GM18505 (cell line): ENCODE data around the gene RNF220.

Source experiments
- ATAC-seq: cut with Tn5 transposase; IDR thresholded peaks from one replicate; pipeline ENCODE4 v1.9.1; 2021; ENCODE audit not compliant: unreplicated experiment
- POLR2A ChIP-seq: IDR thresholded peaks from 4 replicates; pipeline ENCODE4 v1.6.1; 2011; ENCODE audit warnings: borderline replicate concordance; ENCODE audit not compliant: insufficient read depth, insufficient read length; ENCODE audit errors: extremely low read depth

The RNF220 gene

DNA sequence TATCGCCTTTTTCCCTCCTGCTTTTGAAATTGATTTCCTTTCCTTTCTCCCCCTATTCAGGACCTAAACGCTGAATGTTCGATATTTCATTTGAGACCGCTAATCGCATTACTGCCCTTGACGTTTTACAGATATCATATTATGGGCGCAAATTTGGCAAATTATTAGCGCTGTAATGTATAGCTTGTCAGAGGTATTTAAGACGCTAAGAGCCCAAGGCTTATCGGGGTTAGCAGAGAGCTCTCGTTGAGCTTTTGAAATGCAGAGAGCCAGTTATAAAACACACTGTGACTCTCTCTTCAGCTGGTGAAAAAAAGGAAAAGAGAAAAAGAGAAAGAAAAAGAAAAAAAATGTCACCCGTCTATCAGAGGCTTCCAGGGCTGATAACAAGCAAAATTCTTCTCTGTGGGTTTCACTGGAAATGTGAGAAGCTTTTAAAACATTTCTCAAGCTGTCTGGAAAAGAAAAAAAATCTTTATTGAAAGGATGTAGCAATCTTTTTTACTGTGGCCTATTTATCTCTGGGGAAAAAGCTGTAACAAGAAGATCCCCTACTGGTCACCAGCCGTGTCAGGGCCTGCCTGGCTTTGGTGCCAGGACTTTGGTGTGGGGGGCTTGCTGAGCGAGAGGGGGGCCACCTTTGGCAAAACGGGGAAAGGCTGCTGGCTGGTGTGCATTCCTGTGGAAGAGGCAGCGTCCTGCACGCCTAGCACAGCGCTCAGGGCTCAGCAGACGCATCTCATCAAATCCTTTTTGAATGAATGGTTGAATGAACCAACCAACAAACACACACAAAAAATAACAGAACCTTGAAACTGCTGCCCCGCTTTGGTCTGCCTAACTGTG lies 119.8 kb downstream of the RNF220 start:
- no peak for TF ChIP-seq POLR2A
- ATAC-seq = no peak

DNA sequence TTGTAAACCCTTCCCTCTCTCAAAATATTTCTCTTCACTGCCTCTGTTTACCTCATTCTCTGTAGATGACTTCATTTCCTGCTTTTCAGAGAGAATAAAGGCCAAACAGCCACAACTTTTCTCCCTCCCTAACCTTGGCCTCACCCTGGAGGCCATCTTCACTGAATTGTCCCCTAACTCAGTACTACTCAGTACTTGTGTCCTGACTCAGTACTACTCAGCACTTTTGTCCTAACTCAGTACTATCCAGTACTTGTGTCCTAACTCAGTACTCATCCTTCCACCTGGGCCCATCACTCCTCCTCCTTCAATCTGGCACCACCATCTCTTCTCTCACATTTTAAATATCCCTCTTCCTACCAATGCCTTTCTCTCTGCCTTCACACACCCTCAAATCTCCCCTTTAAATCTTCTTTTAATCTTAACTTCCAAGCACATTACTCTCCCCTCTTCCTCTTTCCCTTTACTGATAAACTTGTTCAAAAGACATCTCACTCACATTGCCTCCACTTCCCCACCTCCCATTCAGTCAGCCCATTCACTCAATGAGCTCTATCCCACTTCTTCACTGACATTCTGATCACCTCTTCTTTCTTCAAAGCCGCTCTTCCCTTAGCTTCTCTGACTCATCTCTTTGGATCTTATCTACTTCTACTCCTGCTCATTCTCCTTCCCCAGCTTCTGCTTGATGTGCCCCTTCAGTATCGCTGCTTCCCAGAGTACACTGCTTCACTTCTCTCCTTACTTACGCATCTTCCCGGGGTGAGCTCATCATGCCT lies 121.4 kb downstream of the RNF220 start:
- TF ChIP-seq POLR2A = no peak
- ATAC-seq = no peak

DNA sequence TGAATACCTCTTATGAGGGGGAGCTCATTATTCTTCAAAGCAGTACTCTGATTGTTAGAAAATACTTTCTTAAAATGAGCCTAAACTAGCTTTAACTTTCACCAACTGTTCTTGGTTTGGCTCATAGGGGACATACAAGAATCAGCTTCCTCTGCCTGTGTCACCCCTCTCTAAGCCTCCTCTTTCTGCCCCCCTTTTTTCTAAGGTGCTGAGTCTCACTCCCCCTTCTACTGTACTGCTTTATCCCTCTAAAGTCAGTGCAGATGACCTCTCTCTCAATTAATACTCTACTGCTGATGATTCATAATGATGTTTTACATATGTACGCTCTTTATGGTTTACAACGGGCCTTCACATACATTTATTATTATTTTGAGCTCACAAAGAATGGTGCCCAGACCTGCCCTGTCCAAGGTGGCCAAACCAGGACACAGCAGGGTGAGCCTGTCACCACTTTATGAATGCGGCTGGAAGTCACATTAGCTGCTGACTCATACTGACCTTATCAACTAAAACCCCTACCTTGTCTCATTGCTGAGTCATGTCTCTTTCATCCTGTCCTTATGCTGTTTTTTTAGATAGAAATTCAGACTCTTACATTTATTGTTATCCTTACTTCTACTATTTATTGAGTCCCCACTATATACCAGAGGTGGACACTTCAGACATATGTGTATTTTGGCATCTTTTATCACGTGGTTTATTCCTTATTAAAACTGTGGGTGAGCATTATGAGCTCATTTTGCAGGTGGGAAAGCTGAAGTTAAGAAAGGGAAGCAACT lies 126.9 kb downstream of the RNF220 start:
- no peak for ATAC-seq

DNA sequence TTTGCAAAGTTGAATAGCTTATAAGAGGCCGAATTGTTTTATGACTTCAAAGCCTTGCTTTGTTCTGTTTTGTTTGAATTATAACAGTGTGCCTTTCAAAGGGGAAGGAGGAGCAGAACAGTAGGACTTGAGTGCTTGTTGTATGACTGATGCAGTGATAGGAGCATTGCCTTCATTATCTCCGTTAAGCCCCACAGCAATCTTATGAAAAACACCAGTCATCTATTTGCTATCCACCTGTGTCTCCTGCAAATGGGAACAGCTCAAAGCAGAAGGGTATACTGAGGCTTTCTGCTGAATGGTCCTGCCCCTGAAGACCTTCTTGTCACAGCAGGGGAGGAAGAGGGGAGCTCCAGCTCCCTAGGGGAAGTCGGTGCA lies 127.5 kb downstream of the RNF220 start:
- no peak for TF ChIP-seq POLR2A

More for the DNA sequence above, 126.9 kb downstream of the RNF220 start:
- no peak for TF ChIP-seq POLR2A

DNA sequence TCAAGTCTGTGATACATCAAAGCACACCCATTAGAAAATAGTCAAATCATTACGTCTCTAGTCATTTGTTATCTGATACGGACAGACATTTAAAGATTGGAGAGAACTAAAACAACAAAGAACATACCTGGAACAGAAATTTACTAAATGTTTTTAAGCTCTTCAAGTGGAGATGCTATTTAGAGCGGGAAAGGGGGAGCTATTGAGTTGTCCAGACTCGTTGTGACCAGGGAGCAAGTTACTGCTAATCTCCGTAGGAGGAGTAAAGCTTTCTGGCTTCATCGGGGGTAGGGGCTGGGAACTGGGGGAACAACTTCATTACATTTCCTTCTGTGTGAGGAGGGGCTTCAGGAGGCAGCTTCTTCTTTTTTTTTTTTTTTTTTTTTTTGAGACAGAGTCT lies 129.7 kb downstream of the RNF220 start:
- no peak for ATAC-seq

More for the DNA sequence above, 127.5 kb downstream of the RNF220 start:
- no peak for ATAC-seq

DNA sequence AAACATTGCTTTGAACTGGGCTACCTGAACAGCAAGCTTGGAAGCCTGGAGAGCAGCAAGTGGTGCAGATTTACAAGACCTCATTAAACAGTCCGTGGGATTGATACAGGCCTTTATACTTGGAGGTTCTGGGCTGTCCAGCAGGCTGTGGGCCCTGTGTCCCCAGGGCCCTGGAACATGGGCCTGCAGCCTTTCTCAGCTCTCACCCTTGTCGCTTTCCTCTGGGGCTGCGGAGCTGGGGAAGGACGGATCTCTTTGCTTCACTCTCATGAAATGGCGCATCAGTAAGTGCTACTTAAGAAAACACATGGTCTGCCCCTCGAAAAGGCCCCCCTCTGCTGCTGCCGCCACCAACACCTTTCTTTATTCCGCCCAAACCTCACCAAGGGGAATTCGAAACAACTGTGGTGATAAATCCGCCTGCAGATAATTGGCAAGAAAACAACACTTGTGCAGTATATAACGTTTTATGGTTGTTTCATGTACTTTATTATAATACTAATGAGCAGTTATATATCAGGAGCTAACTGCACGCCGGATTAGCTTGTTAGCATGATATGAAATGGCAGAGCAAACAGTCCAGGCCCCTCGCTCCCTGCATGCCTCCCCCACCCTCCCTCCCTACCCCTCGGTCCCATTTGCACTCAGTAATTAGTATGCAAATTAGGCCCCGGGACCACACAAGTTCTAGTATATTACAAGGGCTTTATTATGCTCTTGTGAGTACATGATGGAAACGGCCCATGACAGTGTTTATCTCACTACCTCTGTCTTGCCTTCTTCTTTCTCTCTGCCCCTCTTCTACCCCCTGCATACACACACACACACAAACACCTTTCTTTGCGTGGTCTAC lies 131.5 kb downstream of the RNF220 start:
- no peak for TF ChIP-seq POLR2A
- no peak for ATAC-seq

More for the DNA sequence above, 129.7 kb downstream of the RNF220 start:
- TF ChIP-seq POLR2A = no peak

DNA sequence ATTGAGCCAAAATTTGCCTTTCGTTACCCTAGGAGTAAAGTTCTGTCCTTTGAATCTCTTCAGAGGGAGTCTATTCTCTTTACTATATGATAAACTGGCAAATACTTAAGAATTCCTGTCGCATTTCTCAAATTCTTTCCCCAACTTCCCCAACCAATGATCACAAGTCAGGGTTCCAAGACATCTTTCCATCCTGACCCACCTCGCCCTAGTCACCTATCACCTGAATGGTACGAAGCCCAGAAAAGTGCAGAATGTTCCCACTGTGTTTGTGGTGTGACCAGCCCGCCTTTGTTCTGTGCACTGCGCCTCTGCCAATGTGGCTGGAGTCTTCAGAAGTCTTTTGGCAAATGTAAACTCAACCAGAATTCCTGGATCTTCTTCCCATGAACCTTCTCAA lies 132.5 kb downstream of the RNF220 start:
- no peak for ATAC-seq
- no peak for TF ChIP-seq POLR2A

DNA sequence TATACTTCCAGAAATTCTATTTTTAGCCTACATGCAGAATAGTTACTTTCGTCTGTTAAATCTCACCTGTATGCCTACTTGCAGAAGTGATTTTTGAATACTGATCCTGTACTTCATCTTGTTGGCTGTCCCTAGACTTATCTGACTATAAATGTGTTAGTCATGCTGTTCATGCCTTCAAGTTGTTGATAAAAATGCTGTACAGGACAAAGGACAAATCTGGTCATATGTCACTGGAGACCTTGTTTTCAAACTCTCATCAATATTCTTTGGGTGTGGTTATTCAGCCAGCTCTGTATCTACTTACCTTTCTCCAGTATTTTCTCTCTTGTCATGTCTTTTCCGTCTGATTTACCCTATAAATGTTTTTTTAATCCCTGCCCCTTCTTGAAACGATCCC lies 132.9 kb downstream of the RNF220 start:
- no peak for ATAC-seq
- TF ChIP-seq POLR2A = no peak

DNA sequence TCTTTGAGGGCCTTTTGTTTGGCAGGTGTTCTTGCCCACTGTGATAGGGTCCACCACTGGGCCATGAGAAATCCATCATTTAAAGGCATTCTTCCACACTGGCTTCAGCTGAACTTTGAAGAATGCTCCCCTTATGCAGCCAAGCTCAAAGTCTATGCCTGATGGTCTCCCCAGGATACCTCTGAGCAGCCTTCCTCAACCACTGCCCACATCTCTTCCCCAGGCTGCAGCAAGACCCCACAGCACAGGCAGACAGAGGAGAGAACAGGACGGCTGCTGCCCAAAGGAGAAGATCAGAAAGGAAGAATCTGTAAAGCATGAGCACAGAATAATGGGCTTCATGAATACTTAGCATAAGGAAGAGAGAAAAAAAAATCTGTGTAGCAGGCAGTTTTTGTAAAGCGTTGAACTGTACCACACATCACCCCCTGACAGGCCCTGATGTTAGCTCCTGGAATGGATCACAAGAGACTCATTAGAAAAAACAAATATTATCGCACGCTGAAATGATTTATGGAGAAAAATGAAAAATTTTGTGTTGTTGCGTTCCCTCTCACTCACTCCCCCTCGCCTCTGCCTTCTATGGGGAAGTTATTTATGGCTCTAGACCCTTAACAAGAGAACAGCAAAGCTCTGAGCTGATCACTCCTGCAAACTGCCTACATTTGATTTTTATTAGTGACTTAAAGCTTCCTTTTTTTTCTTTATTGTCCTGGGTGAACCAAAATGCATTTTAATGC lies 135.1 kb downstream of the RNF220 start:
- no peak for TF ChIP-seq POLR2A
- ATAC-seq = no peak

DNA sequence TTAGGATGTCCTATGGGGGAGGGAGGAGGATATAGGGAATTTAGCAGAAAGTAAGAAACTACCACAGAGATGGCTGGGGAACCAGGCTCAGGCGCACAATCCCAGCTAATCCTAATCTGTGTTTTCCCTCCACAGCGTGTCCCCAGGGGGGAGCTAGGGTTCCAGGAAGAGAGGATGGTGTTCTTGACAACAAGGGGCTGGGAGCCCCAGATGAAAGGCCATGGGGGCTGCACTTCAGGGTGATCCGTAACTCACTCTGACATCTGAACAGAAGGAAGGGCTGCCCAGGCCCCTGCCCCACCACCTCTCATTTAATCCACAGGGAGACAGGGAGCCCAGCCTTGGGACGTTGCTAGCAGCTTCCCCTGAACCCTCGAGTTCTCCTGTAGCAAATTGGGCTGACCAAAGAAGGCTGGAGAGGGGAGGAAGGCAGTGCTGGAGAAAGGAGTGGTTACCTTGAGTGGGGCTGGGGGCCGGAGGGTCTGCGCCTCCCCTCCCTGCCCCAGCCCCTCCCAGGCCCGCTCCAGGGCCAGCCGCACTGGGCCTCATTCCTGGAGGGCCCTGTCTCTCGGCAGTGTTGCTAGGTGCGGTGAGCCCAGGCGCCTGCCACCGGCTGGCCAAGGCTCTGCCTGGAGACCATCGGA lies 137.5 kb downstream of the RNF220 start:
- no peak for TF ChIP-seq POLR2A

DNA sequence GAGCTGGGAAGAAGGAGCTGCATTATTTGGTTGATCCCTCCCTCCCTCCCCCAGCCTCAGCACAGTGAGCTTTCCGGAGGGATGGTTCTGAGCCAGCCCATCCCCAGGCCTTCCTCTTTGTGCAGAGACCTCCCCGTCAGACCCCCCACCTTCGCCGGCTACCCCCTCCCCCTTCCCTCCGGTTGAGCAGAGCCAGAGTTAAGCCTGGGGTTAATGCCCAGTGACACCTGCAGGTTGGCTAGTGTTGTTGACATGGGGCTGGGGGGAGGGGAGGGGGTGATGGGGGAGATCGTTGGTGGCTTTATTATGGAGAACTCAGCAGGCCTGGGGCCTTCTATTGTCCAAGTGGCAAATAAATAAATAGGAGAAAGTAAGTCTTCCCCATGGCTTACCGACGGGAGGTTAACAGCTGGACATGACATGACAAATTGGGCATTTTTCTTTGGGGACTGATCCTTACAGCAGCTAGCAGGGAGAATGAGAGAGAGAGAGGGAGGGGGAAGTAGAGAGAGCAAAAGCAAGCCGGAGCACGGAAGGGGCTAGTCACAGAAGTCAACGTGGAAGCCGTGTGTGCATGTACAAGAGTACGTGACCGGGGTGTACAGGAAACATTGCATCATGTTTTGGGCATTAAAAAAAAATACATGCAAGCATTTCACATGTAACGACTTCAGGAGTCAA lies 138.1 kb downstream of the RNF220 start:
- ATAC-seq = no peak
- no peak for TF ChIP-seq POLR2A

More for the DNA sequence above, 137.5 kb downstream of the RNF220 start:
- no peak for ATAC-seq
